PFSK-1 (cell line): ENCODE data around the gene TEX13A. TPM values are rescaled to one million over a fixed set of nuclear protein-coding genes. Genes with fewer than 3 reads are reported as not detected.

Source experiments
- FOXP2 ChIP-seq: optimal IDR thresholded peaks from 2 replicates; pipeline ENCODE3; 2011; ENCODE audit warnings: borderline replicate concordance, control low read depth, inconsistent platforms; ENCODE audit not compliant: insufficient read depth; ENCODE audit errors: extremely low read length, extremely low read depth
- POLR2AphosphoS5 ChIP-seq: IDR thresholded peaks from 2 replicates; pipeline ENCODE4 v1.6.1; 2012; ENCODE audit warnings: low read depth, mild to moderate bottlenecking, control low read depth, low read length, moderate library complexity
- REST ChIP-seq, 2 experiments: IDR thresholded peaks; 2 replicates each; pipeline versions ENCODE4 v1.6.1 to v1.8.0; 2011 to 2012; ENCODE audit warnings: low read depth in 2 of 2, low read length in 2 of 2, control low read depth in 1 of 2, inconsistent platforms in 1 of 2, mild to moderate bottlenecking in 1 of 2, moderate library complexity in 1 of 2; ENCODE audit not compliant: insufficient read depth in 1 of 2
- SIN3A ChIP-seq: IDR thresholded peaks from 2 replicates; pipeline ENCODE4 v1.6.1; 2012; ENCODE audit warnings: mild to moderate bottlenecking, low read length, moderate library complexity, borderline replicate concordance; ENCODE audit not compliant: insufficient read depth
- TAF1 ChIP-seq: IDR thresholded peaks from 2 replicates; pipeline ENCODE4 v1.6.1; 2012; ENCODE audit warnings: low read length, control low read depth, borderline replicate concordance; ENCODE audit not compliant: insufficient read depth
- polyA plus RNA-seq: library from polyadenylated mRNA; unstranded; fragments of >200 nt; gene quantifications from one replicate; pipeline ENCODE4 v1.2.1, GENCODE V29; 2012; ENCODE audit warnings: low read depth, missing spikeins; ENCODE audit not compliant: insufficient read length

TEX13A gene, protein sequence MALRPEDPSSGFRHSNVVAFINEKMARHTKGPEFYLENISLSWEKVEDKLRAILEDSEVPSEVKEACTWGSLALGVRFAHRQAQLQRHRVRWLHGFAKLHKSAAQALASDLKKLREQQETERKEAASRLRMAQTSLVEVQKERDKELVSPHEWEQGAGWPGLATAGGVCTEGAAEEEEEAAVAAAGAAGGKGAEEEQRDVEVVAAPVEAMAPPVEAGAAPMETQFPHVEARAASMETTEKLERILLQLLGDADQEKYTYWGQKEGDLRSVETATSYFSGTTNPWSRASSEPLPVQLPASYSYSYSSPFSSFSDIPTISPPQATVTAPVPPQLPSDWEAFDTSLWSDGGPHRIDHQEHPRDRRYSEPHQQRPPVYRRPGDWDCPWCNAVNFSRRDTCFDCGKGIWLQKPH
- polyA plus RNA-seq = not detected

- TF ChIP-seq TAF1 (no peak), POLR2AphosphoS5 (no peak), FOXP2 (no peak), SIN3A (no peak), REST (IDR thresholded peaks at IDR 0.05; ENCODE audit: insufficient read depth in 1 of 2, low read depth in 2 of 2, low read length in 2 of 2) (no peak)
These were observed at the start of gene TEX13A for GRCh38 chrX:105220636-105221035. Gene TEX13A, minus strand, starts transcription at chrX:105220694. Its CDS starts 297 bp downstream, at chrX:105220397.

DNA sequence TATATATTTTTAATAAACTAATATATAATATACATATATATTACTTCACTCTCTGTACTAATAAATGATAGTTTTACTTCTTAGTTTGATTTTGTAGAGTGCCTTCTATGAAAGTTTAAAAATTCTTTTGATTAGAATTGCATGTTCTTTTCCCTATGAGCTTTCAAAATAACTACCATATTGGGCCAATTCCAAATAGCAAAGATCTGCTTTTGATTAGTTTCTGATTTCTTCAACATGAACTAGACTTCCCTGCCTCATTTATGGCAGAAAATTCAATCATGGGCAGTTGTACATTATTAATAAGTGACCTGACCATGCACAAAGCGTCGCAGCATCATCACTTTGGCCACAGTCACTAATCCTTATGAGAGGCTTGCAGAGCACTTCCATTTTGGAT lies 48.9 kb upstream of the TEX13A start:
- TF ChIP-seq FOXP2 (no peak), SIN3A (no peak)

GRCh38 chrX:105267167-105267566 lies 46.7 kb upstream of the TEX13A start:
- TF ChIP-seq TAF1 = no peak

- TF ChIP-seq POLR2AphosphoS5 (no peak), TAF1 (no peak), SIN3A (no peak), REST (IDR thresholded peaks at IDR 0.05; ENCODE audit: insufficient read depth in 1 of 2, low read depth in 2 of 2, low read length in 2 of 2) (no peak), FOXP2 (no peak)
These were observed 46.0 kb upstream of the TEX13A start for GRCh38 chrX:105266456-105266855.

- TF ChIP-seq TAF1 (no peak), REST (IDR thresholded peaks at IDR 0.05; ENCODE audit: insufficient read depth in 1 of 2, low read depth in 2 of 2, low read length in 2 of 2) (no peak), SIN3A (no peak), FOXP2 (no peak), POLR2AphosphoS5 (no peak)
These were observed 44.6 kb upstream of the TEX13A start for GRCh38 chrX:105265093-105265492.

DNA sequence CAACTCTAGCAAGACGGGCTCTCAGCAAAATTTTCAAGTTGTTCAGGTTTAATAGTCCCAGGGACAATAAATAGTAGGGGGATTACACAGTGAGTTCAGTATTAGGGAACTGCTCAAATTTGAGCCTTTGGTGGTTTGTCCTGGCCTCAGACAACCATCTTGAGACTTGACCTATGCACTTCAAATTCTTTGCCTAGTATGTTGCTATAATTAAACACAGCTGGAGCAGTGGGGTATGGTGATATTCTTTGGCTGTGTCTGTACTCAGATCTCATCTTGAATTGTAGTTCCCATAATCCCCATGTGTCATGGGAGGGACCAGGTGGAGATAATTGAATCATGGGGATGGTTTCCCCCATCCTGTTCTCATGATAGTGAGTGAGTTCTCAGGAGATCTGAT lies 43.3 kb upstream of the TEX13A start:
- no peak for TF ChIP-seq REST (IDR thresholded peaks at IDR 0.05; ENCODE audit: insufficient read depth in 1 of 2, low read depth in 2 of 2, low read length in 2 of 2)
- no peak for TF ChIP-seq SIN3A
- no peak for TF ChIP-seq TAF1
- no peak for TF ChIP-seq FOXP2
- TF ChIP-seq POLR2AphosphoS5 = no peak
